ENCODE data around the gene CLIC6. TPM values are rescaled to one million over a fixed set of nuclear protein-coding genes. Genes with fewer than 3 reads are reported as not detected.

The CLIC6 gene
- polyA plus RNA-seq, 2 of the 4 experiments (the other 2 are of a cell fraction), result 0.01 to 0.08 TPM

DNA sequence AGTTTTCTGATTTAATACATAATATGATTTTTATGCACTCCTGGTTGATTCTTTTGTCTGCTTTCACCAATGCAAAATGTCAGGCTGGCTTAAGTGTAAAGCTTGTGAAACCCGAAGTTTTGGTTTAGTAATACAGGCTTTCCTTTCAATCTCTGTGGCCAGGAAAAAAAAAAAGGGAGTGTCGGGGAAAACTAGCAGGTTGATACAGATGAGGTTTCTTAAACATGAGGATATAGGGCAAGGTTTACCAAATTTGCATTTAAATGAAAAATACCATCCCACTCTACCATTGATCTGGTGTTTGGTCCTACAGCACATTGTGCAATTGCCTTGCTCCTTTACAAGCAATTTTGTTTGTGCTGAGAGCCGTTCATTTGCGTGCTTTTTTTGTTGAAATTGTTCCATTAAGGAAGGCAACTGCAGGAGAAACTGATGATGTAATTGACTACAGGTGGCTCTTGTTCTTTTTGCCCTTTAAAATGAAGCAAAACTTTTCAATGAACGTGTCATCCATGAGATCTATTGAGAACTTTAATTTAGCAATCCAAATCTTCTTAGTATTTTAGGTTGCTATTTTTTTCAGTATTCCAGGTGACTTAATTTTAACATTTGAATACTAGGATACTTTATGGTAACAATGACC is 22.7 kb downstream of the CLIC6 start (continued):
- no peak for TF ChIP-seq CHD2 (IDR thresholded peaks at IDR 0.05; ENCODE audit: low read length, partially characterized antibody)

DNA sequence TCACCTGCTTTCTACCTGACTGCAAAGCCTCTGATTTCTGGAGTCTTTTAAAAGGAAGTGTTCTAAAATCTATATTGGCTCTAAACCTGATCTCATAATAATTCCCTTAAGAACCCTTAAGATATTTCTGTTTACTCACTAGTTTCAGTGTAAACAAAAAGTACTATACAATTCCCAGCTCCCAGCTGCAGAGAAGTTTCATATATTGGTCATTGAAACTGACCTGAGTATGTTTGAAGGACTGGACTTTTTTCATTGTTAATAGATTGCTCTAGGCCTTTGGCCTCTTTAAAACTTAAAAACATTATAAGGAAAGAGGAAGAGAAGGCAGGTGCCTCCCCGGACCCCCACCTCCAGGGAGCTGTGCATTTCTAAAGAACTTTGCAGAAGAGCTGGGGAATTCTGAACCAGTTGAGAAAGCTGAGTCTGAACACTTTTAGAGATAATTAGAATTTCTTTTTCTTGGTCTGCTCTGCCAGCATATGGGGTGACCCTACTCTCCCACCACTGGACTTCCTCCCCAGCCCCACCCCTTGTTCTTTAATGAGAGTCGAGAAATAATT is 23.7 kb downstream of the CLIC6 start:
- ChIA-PET POLR2A (interaction anchor here (1.4 kb wide), 1 partner anchor 196 kb away, joined by 5 read pairs; no protein-coding TSS in a partner anchor), CTCF (interaction anchor here (0.8 to 3.1 kb wide), 21 partner anchors 9 to 1248 kb away, joined by 3 to 29 read pairs (median 4); no protein-coding TSS in a partner anchor)
- DNase-seq (ENCODE audit: low read depth in 1 of 2, low spot score in 1 of 2) (no peak), ATAC-seq (no peak), FAIRE-seq (no peak)
- no peaks in the 10 kb centered on the region for H3K9me3 ChIP-seq
- no peak overlapping the region for H3K27ac ChIP-seq
- H3K4me3 ChIP-seq, result no peak overlapping the region
- WGBS (ENCODE audit: missing lambda C conversion rate), result 63% methylated on average over 2 of the region's 2 CpGs
- no peak for TF ChIP-seq FOSL2 (IDR thresholded peaks at IDR 0.05)
- TF ChIP-seq FOSL2 (CRISPR knock-in tag; IDR thresholded peaks at IDR 0.05), result no peak
- TF ChIP-seq CHD4 (IDR thresholded peaks at IDR 0.05; ENCODE audit: borderline replicate concordance), result no peak
- no peak overlapping the region for H3K4me2 ChIP-seq
- no peaks in the 10 kb centered on the region for H3K4me1 ChIP-seq

DNA sequence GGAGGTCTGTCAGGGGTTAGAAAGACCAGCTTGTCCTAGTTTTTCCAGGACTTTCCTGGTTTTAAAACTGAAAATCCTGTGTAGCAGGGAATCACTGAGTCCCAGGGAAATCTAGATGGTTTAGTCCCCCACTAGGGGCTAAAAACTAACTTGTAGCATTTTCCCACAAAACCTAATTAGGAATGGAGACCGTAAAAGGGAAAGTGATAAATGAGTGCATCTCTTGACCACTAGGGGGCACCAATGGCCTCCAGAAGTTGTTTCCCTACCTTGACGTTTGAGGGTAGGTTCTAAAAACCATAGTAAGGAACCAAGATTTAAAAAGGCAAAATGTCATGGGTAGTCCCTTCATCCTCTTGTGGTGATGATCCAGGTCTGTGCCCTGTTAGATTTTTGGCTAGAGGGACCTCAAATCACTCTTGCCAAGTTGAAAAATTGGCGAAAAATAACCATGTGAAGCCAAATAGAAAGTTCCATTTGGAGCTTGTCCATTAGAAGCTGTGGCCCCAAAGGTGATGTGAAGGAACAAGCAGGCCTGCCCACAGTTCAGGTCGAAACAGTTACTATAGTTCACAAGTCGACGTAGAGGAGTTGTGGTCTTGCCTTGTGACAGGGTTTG is 24.5 kb downstream of the CLIC6 start:
- DNase-seq (ENCODE audit: low read depth in 1 of 2, low spot score in 1 of 2) (peak; percentile 28 to 48), ATAC-seq (peak; percentile 56 to 67; a peak in 3 of 6 replicates), FAIRE-seq (no peak)
- Histone ChIP-seq H3K4me2 (no peak overlapping the region), H3K4me3 (no peak overlapping the region), H3K27ac (no peak overlapping the region), H3K4me1 (no peaks in the 10 kb centered on the region), H3K9me3 (no peaks in the 10 kb centered on the region)
- CTCF ChIA-PET, result interaction anchor here (0.6 to 3.1 kb wide), 39 partner anchors 8 to 1336 kb away, joined by 3 to 29 read pairs (median 4); no protein-coding TSS in a partner anchor
- WGBS (ENCODE audit: missing lambda C conversion rate), result 38% methylated on average over 6 of the region's 6 CpGs
- POLR2A ChIA-PET, result interaction anchor here (1.4 kb wide), 1 partner anchor 195 kb away, joined by 5 read pairs; no protein-coding TSS in a partner anchor
- TF ChIP-seq CTCF (IDR thresholded peaks at IDR 0.05) (peak; percentile 72), CHD4 (IDR thresholded peaks at IDR 0.05; ENCODE audit: borderline replicate concordance) (no peak), RAD21 (conservative IDR thresholded peaks at IDR 0.05 in 1 of 2, IDR thresholded peaks at IDR 0.05 in 1 of 2) (peak; percentile 66 to 69), SMC3 (IDR thresholded peaks at IDR 0.05) (peak; percentile 59; the same call in 2 of the 3 replicates)

- FAIRE-seq (no peak), DNase-seq (ENCODE audit: low read depth in 1 of 2, low spot score in 1 of 2) (no peak), ATAC-seq (no peak)
- no peak overlapping the region for H3K27ac ChIP-seq
- TF ChIP-seq RCOR1 (IDR thresholded peaks at IDR 0.05; ENCODE audit: low read depth, low read length) (no peak), PBX3 (IDR thresholded peaks at IDR 0.05) (no peak), TP53 (CRISPR knock-in tag; IDR thresholded peaks at IDR 0.05) (no peak), SMC3 (IDR thresholded peaks at IDR 0.05) (no peak), HOXB5 (CRISPR knock-in tag; IDR thresholded peaks at IDR 0.05) (no peak), CHD2 (IDR thresholded peaks at IDR 0.05; ENCODE audit: low read length, partially characterized antibody) (no peak), JUN (IDR thresholded peaks at IDR 0.05) (no peak), CBX2 (IDR thresholded peaks at IDR 0.05; ENCODE audit: borderline replicate concordance, low read depth) (no peak), MAFK (IDR thresholded peaks at IDR 0.05; ENCODE audit: partially characterized antibody) (no peak), CTCF (IDR thresholded peaks at IDR 0.05) (no peak), EHMT2 (IDR thresholded peaks at IDR 0.05; ENCODE audit: low read depth) (no peak)
- TF ChIP-seq, protein P1, sequence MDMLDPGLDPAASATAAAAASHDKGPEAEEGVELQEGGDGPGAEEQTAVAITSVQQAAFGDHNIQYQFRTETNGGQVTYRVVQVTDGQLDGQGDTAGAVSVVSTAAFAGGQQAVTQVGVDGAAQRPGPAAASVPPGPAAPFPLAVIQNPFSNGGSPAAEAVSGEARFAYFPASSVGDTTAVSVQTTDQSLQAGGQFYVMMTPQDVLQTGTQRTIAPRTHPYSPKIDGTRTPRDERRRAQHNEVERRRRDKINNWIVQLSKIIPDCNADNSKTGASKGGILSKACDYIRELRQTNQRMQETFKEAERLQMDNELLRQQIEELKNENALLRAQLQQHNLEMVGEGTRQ (IDR thresholded peaks at IDR 0.05), result no peak
- TF ChIP-seq, protein P2, sequence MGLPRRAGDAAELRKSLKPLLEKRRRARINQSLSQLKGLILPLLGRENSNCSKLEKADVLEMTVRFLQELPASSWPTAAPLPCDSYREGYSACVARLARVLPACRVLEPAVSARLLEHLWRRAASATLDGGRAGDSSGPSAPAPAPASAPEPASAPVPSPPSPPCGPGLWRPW (IDR thresholded peaks at IDR 0.05), result no peak
- ChIA-PET POLR2A (no interaction called here), CTCF (interaction anchor here (1.2 to 3.1 kb wide), 2 partner anchors 50 to 1144 kb away, joined by 3 to 25 read pairs; no protein-coding TSS in a partner anchor)
- no peak overlapping the region for H3K4me3 ChIP-seq
- WGBS (ENCODE audit: missing lambda C conversion rate), result 0% methylated on average over 2 of the region's 2 CpGs
- no peaks in the 10 kb centered on the region for H3K4me1 ChIP-seq
- H3K4me2 ChIP-seq, result no peak overlapping the region
- H3K9me3 ChIP-seq, result no peaks in the 10 kb centered on the region
Measured at GRCh38 chr21:34695434-34695833, 26.6 kb downstream of the CLIC6 start.
